Measurements from ENCODE around the gene PITHD1. TPM values are rescaled to one million over a fixed set of nuclear protein-coding genes. Genes with fewer than 3 reads are reported as not detected.
"Not testable (repeated sequence)": the region's sequence is repeated elsewhere in the genome, so short reads cannot be mapped to it uniquely, and the experiment has no call there.

PITHD1 gene
- total and polyA plus RNA-seq, 10 of the 15 experiments (the other 5 are each of a cell fraction or from before 2014, with no cell fraction given) = 23.7 to 82.2 (median 67.0) TPM

- POLR2A ChIA-PET = interaction anchor here (0.6 to 0.8 kb wide), 2 partner anchors 10 to 36 kb away, joined by 3 to 4 read pairs; no protein-coding TSS in a partner anchor
- H3K4me3 ChIP-seq; H3K9me3 ChIP-seq (replicated peaks; ENCODE audit: control insufficient read depth, insufficient read depth, low read length); H3K27ac ChIP-seq (ENCODE audit: control insufficient read depth, insufficient read depth); DNase-seq (ENCODE audit: low read depth, low spot score); H3K9ac ChIP-seq (ENCODE audit: control insufficient read depth, insufficient read depth, low read length); H3K79me2 ChIP-seq (ENCODE audit: control insufficient read depth, insufficient read depth, low read length); intact Hi-C loops (cut with micrococcal nuclease; ENCODE audit: unreplicated experiment); H3K27me3 ChIP-seq (replicated peaks in 1 of 2; ENCODE audit: control insufficient read depth in 2 of 2, insufficient read depth in 2 of 2, low read length in 1 of 2); CTCF ChIA-PET; ATAC-seq; H4K20me1 ChIP-seq (ENCODE audit: control insufficient read depth, insufficient read depth); RAD21 ChIA-PET (ENCODE audit: unreplicated experiment); BruUV-seq (replicated peaks); H2AFZ ChIP-seq (ENCODE audit: control insufficient read depth, low read depth, low read length); H3K4me2 ChIP-seq (ENCODE audit: control insufficient read depth, insufficient read depth); in situ Hi-C loops (cut with MboI); H3K36me3 ChIP-seq (ENCODE audit: control insufficient read depth in 2 of 2, insufficient read depth in 2 of 2, low read length in 1 of 2): not testable (repeated sequence)
- WGBS (ENCODE audit: insufficient coverage, insufficient replicate concordance, low lambda C conversion rate, missing lambda C conversion rate) = 77% methylated on average over 5 of the region's 5 CpGs
- SMC1A ChIA-PET (ENCODE audit: uncharacterized antibody, unreplicated experiment) = interaction anchor here (1.5 kb wide), 1 partner anchor 10 kb away, joined by 4 read pairs; the partner anchor contains the start of gene ELOA
- H3K4me1 ChIP-seq (ENCODE audit: control insufficient read depth, insufficient read depth, low read length) = peaks cover 42% of the 10 kb centered on the region
- peak; percentile 49 for FAIRE-seq
Observed at GRCh38 chr1:23733281-23733680, 44.9 kb upstream of the PITHD1 start.

DNA sequence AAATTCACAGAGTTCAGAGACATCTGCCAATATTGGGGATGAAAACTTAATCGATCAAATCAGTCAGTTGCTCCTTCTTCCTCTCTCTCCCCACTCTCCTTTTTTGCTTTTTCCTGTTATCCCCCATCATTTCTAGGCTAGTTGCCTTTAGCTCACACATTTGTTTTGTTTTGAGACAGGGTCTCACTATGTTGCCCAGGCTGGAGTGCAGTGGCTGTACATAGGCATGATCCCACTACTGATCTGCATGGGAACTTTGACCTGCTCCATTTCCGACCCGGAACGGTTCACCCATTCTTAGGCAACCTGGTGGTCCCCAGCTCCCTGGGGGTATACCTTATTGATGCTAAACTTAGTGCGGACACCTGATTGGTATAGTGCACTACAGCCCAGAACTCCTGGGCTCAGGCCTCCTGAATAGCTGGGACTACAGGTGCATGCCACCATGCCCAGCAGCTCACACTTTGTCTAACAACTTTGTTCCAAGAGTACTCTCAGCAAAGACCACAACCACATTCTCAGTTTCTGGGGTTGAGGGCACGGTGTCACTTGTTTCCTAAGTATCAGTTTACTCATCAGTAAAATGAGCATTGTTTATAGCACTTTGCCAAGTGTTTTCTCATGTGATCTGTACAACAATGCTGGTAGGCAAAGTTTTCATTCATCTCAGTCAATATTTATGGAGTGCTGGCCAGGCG lies 41.6 kb upstream of the PITHD1 start:
- ChIA-PET RAD21 (ENCODE audit: unreplicated experiment) (interaction anchor here (0.8 to 1.4 kb wide), 6 partner anchors 9 to 39 kb away, joined by 3 to 4 read pairs (median 3); no protein-coding TSS in a partner anchor), POLR2A (interaction anchor here (0.6 to 2.0 kb wide), 6 partner anchors 10 to 48 kb away, joined by 3 to 16 read pairs (median 8); no protein-coding TSS in a partner anchor), SMC1A (ENCODE audit: uncharacterized antibody, unreplicated experiment) (interaction anchor here (1.0 to 2.0 kb wide), 6 partner anchors 9 to 18 kb away, joined by 3 to 4 read pairs (median 4); no protein-coding TSS in a partner anchor), CTCF (interaction anchor here (0.6 to 2.2 kb wide), 3 partner anchors 9 to 35 kb away, joined by 3 to 6 read pairs (median 4); no protein-coding TSS in a partner anchor)
- Histone ChIP-seq H3K4me3 (no peak overlapping the region), H3K4me1 (ENCODE audit: control insufficient read depth, insufficient read depth, low read length) (peaks cover 36% of the 10 kb centered on the region), H4K20me1 (ENCODE audit: control insufficient read depth, insufficient read depth) (no peaks in the 10 kb centered on the region), H3K27me3 (replicated peaks in 1 of 2; ENCODE audit: control insufficient read depth in 2 of 2, insufficient read depth in 2 of 2, low read length in 1 of 2) (no peaks in the 10 kb centered on the region), H3K36me3 (ENCODE audit: control insufficient read depth in 2 of 2, insufficient read depth in 2 of 2, low read length in 1 of 2) (no peaks in the 10 kb centered on the region), H3K9me3 (replicated peaks; ENCODE audit: control insufficient read depth, insufficient read depth, low read length) (no peaks in the 10 kb centered on the region), H2AFZ (ENCODE audit: control insufficient read depth, low read depth, low read length) (no peak overlapping the region), H3K4me2 (ENCODE audit: control insufficient read depth, insufficient read depth) (no peak overlapping the region), H3K79me2 (ENCODE audit: control insufficient read depth, insufficient read depth, low read length) (no peaks in the 10 kb centered on the region), H3K9ac (ENCODE audit: control insufficient read depth, insufficient read depth, low read length) (no peak overlapping the region), H3K27ac (ENCODE audit: control insufficient read depth, insufficient read depth) (no peak overlapping the region)
- ATAC-seq (peak; percentile 78), DNase-seq (ENCODE audit: low read depth, low spot score) (no peak), FAIRE-seq (peak; percentile 23)
- no TSS peak for BruUV-seq (replicated peaks)
- intact Hi-C loops (cut with micrococcal nuclease; ENCODE audit: unreplicated experiment) (no loop called here), in situ Hi-C loops (cut with MboI) (no loop called here)
- TF ChIP-seq IKZF1 (conservative IDR thresholded peaks at IDR 0.05) = 0 out of 2 replicates have a peak, but pooled peaks have one; percentile 12
- no peak for TF ChIP-seq TAF1 (IDR thresholded peaks at IDR 0.05; ENCODE audit: borderline replicate concordance, low read depth, low read length)
- TF ChIP-seq, protein P1, sequence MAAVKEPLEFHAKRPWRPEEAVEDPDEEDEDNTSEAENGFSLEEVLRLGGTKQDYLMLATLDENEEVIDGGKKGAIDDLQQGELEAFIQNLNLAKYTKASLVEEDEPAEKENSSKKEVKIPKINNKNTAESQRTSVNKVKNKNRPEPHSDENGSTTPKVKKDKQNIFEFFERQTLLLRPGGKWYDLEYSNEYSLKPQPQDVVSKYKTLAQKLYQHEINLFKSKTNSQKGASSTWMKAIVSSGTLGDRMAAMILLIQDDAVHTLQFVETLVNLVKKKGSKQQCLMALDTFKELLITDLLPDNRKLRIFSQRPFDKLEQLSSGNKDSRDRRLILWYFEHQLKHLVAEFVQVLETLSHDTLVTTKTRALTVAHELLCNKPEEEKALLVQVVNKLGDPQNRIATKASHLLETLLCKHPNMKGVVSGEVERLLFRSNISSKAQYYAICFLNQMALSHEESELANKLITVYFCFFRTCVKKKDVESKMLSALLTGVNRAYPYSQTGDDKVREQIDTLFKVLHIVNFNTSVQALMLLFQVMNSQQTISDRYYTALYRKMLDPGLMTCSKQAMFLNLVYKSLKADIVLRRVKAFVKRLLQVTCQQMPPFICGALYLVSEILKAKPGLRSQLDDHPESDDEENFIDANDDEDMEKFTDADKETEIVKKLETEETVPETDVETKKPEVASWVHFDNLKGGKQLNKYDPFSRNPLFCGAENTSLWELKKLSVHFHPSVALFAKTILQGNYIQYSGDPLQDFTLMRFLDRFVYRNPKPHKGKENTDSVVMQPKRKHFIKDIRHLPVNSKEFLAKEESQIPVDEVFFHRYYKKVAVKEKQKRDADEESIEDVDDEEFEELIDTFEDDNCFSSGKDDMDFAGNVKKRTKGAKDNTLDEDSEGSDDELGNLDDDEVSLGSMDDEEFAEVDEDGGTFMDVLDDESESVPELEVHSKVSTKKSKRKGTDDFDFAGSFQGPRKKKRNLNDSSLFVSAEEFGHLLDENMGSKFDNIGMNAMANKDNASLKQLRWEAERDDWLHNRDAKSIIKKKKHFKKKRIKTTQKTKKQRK (IDR thresholded peaks at IDR 0.05; ENCODE audit: low read depth, low read length) = no peak
- no peak for TF ChIP-seq SPI1 (IDR thresholded peaks at IDR 0.05; ENCODE audit: borderline replicate concordance, insufficient read depth, low read depth, low read length)
- peak; percentile 49; the same call in 1 of the 2 replicates for TF ChIP-seq RUNX3 (IDR thresholded peaks at IDR 0.05; ENCODE audit: low read length)
- WGBS (ENCODE audit: insufficient coverage, insufficient replicate concordance, low lambda C conversion rate, missing lambda C conversion rate) = 76% methylated on average over 7 of the region's 7 CpGs

Measured in GM12878 (cell line).